Hepatocyte (in vitro differentiated cells): ENCODE measurements around the gene FXYD5. TPM values are rescaled to one million over a fixed set of nuclear protein-coding genes. Genes with fewer than 3 reads are reported as not detected.

Experiments used
- DNase-seq: peaks from one replicate; pipeline ENCODE4 v3.0.0-alpha.2; 2016; ENCODE audit warnings: low spot score
- H2AFZ ChIP-seq: fragments of 200-600 bp; sonication (generic); 2 replicates; pipeline ENCODE4 v1.6.0; 2016; ENCODE audit warnings: antibody characterized with exemption, mild to moderate bottlenecking
- H3K27ac ChIP-seq: fragments of 200-600 bp; sonication (generic); 2 replicates; pipeline ENCODE4 v1.5.1; 2016; ENCODE audit warnings: mild to moderate bottlenecking
- H3K27me3 ChIP-seq: fragments of 200-600 bp; sonication (generic); 2 replicates; pipeline ENCODE4 v1.6.1; 2016
- H3K36me3 ChIP-seq: fragments of 200-600 bp; sonication (generic); replicated peaks from 2 replicates; pipeline ENCODE4 v1.5.1; 2016; ENCODE audit warnings: low read depth; ENCODE audit not compliant: insufficient read depth
- H3K4me1 ChIP-seq: fragments of 200-600 bp; sonication (generic); 2 replicates; pipeline ENCODE4 v1.5.1; 2016; ENCODE audit warnings: mild to moderate bottlenecking, moderate library complexity; ENCODE audit not compliant: insufficient read depth
- H3K4me2 ChIP-seq: fragments of 200-600 bp; sonication (generic); 2 replicates; pipeline ENCODE4 v1.6.0; 2016
- H3K4me3 ChIP-seq: fragments of 200-600 bp; sonication (generic); 2 replicates; pipeline ENCODE4 v1.5.1; 2016; ENCODE audit warnings: mild to moderate bottlenecking
- H3K79me2 ChIP-seq: fragments of 200-600 bp; sonication (generic); 2 replicates; pipeline ENCODE4 v1.6.0; 2017; ENCODE audit warnings: mild to moderate bottlenecking
- H3K9me2 ChIP-seq: fragments of 200-600 bp; sonication (generic); replicated peaks from 2 replicates; pipeline ENCODE4 v1.6.0; 2017; ENCODE audit warnings: mild to moderate bottlenecking; ENCODE audit not compliant: insufficient read depth
- H3K9me3 ChIP-seq: fragments of 200-600 bp; sonication (generic); 2 replicates; pipeline ENCODE4 v1.5.1; 2016; ENCODE audit warnings: low read depth, mild to moderate bottlenecking
- H4K20me1 ChIP-seq: fragments of 200-600 bp; sonication (generic); 2 replicates; pipeline ENCODE4 v1.6.0; 2016; ENCODE audit warnings: mild to moderate bottlenecking; ENCODE audit not compliant: insufficient read depth, poor library complexity, severe bottlenecking
- EZH2 ChIP-seq: fragments of 200-600 bp; sonication (generic); IDR thresholded peaks from 2 replicates; pipeline ENCODE4 v1.6.1; 2016; ENCODE audit warnings: antibody characterized with exemption, mild to moderate bottlenecking, borderline replicate concordance
- EZH2phosphoT487 ChIP-seq: fragments of 200-600 bp; sonication (generic); IDR thresholded peaks from one replicate; pipeline ENCODE4 v1.6.1; 2018; ENCODE audit warnings: antibody characterized with exemption, mild to moderate bottlenecking, low read depth, moderate library complexity; ENCODE audit not compliant: unreplicated experiment, severe bottlenecking
- WGBS: methylation state at CpG from one replicate; pipeline ENCODE4 v1.1.6; 2016; ENCODE audit warnings: low lambda C conversion rate; ENCODE audit errors: missing lambda C conversion rate; 5-methylcytosine and 5-hydroxymethylcytosine counted together
- polyA plus RNA-seq: library from polyadenylated mRNA; unstranded; fragments of >200 nt; fragmentation: Nextera tagmentation; extraction: Ambion mirVana; gene quantifications from 2 replicates; pipeline ENCODE4 v1.2.1, GENCODE V29; 2016
- small RNA-seq: library from RNA; depleted of rRNA; stranded (forward); fragments of <200 nt; gene quantifications from one replicate; pipeline ENCODE3, GENCODE V24; 2014
- total RNA-seq: library from RNA; depleted of rRNA; stranded (reverse); fragments of >200 nt; gene quantifications from 2 replicates; pipeline ENCODE4 v1.2.3, GENCODE V29; 2014
- TF ChIP-seq, protein P1 (sequence below): fragments of 200-600 bp; sonication (generic); IDR thresholded peaks from 2 replicates; pipeline ENCODE4 v1.5.1; 2016; ENCODE audit warnings: antibody characterized with exemption, mild to moderate bottlenecking; ENCODE audit not compliant: poor library complexity

Gene FXYD5
- total and polyA plus RNA-seq, 2 experiments from 2014 or later, result 36.4 to 81.1 TPM

DNA sequence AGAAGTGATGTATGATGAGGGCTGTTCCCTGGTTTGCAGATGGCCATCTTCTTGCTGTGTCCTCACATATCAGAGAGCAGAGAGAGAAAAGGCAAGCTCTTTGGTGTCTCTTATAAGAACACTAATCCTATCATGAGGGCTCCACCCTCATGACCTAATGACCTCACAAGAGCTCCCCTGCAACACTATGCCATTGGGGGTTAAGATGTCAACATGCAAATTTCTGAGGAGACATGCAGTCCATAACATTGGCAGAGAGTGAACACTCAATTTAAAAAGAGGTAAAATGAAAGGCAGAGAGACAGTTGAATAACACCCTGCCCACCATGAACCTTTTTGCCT is 63.1 kb downstream of the FXYD5 start:
- Histone ChIP-seq H3K4me3 (no peak overlapping the region), H3K79me2 (no peaks in the 10 kb centered on the region), H3K27ac (no peak overlapping the region), H3K27me3 (no peaks in the 10 kb centered on the region), H4K20me1 (no peaks in the 10 kb centered on the region), H3K4me2 (no peak overlapping the region), H3K4me1 (peaks cover 12% of the 10 kb centered on the region), H3K9me3 (no peaks in the 10 kb centered on the region), H3K9me2 (no peaks in the 10 kb centered on the region), H2AFZ (no peak overlapping the region), H3K36me3 (no peaks in the 10 kb centered on the region)
- no peak for DNase-seq
- no peak for TF ChIP-seq EZH2phosphoT487
- TF ChIP-seq, protein P1, sequence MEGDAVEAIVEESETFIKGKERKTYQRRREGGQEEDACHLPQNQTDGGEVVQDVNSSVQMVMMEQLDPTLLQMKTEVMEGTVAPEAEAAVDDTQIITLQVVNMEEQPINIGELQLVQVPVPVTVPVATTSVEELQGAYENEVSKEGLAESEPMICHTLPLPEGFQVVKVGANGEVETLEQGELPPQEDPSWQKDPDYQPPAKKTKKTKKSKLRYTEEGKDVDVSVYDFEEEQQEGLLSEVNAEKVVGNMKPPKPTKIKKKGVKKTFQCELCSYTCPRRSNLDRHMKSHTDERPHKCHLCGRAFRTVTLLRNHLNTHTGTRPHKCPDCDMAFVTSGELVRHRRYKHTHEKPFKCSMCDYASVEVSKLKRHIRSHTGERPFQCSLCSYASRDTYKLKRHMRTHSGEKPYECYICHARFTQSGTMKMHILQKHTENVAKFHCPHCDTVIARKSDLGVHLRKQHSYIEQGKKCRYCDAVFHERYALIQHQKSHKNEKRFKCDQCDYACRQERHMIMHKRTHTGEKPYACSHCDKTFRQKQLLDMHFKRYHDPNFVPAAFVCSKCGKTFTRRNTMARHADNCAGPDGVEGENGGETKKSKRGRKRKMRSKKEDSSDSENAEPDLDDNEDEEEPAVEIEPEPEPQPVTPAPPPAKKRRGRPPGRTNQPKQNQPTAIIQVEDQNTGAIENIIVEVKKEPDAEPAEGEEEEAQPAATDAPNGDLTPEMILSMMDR, result no peak
- TF ChIP-seq EZH2, result no peak

DNA sequence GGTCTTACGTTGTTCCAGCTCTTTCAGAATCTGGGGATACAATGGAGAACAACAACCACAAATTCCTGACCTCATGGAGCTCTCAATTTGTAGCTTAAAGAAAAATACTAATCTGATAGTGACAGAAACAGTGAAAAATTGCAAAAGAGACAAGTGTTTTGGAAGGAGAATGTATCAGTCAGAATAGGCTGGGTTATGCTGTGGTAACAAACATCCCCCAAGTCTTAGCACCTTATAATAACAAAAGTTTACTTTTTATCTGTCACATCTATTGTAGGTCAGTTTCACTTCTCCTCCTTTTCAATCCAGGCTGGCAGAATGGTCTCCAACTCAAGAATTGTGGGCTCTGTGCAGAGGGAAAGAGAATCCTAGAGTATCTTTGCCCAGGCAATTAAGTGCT is 64.5 kb downstream of the FXYD5 start:
- H3K79me2 ChIP-seq, result no peaks in the 10 kb centered on the region
- no peaks in the 10 kb centered on the region for H3K27me3 ChIP-seq
- H4K20me1 ChIP-seq, result no peaks in the 10 kb centered on the region

More for the DNA sequence above, 64.5 kb downstream of the FXYD5 start:
- Histone ChIP-seq H2AFZ (no peak overlapping the region), H3K9me2 (no peaks in the 10 kb centered on the region), H3K27ac (no peak overlapping the region), H3K36me3 (no peaks in the 10 kb centered on the region), H3K9me3 (no peaks in the 10 kb centered on the region), H3K4me2 (no peak overlapping the region), H3K4me3 (no peak overlapping the region), H3K4me1 (peaks cover 9% of the 10 kb centered on the region)
- DNase-seq, result no peak
- WGBS, result 96% methylated on average over 1 of the region's 1 CpG
- TF ChIP-seq, protein P1, result no peak
- TF ChIP-seq EZH2phosphoT487 (no peak), EZH2 (no peak)

Small RNA genes within 50 kb of the gene (small RNA-seq; reads per million reads assigned to genes)
- gene AC020907.2, result not detected

Other genes starting within 250 kb of the FXYD5 start
- 3.0 and 3.2 TPM in 2 replicates for gene ZNF30, start 227.8 kb upstream of the FXYD5 start, total RNA-seq
- gene ZNF30, start 227.8 kb upstream of the FXYD5 start, polyA plus RNA-seq, result 1.1 and 1.2 TPM in 2 replicates
- 9.5 and 10.6 TPM in 2 replicates for gene ZNF792, start 190.5 kb upstream of the FXYD5 start, total RNA-seq
- gene ZNF792, start 190.5 kb upstream of the FXYD5 start, polyA plus RNA-seq, result 3.5 and 3.6 TPM in 2 replicates
- 34.8 and 35.4 TPM in 2 replicates for gene GRAMD1A, start 154.4 kb upstream of the FXYD5 start, total RNA-seq
- gene GRAMD1A, start 154.4 kb upstream of the FXYD5 start, polyA plus RNA-seq, result 80.2 and 92.4 TPM in 2 replicates
- gene SCN1B, start 124.3 kb upstream of the FXYD5 start, total RNA-seq, result 0.20 and 0.60 TPM in 2 replicates
- gene SCN1B, start 124.3 kb upstream of the FXYD5 start, polyA plus RNA-seq, result 2.5 and 3.1 TPM in 2 replicates
- gene HPN, start 113.0 kb upstream of the FXYD5 start, total RNA-seq, result 150 and 162 TPM in 2 replicates
- gene HPN, start 113.0 kb upstream of the FXYD5 start, polyA plus RNA-seq, result 206 and 241 TPM in 2 replicates
- 225 and 235 TPM in 2 replicates for gene FXYD3, start 38.9 kb upstream of the FXYD5 start, total RNA-seq
- gene FXYD3, start 38.9 kb upstream of the FXYD5 start, polyA plus RNA-seq, result 491 and 542 TPM in 2 replicates
- gene LGI4, start 19.7 kb upstream of the FXYD5 start, total RNA-seq, result 2.4 and 6.3 TPM in 2 replicates
- 5.2 and 8.8 TPM in 2 replicates for gene LGI4, start 19.7 kb upstream of the FXYD5 start, polyA plus RNA-seq
- 2.9 and 7.5 TPM in 2 replicates for gene FXYD1, start 15.9 kb upstream of the FXYD5 start, total RNA-seq
- 18.5 and 22.0 TPM in 2 replicates for gene FXYD1, start 15.9 kb upstream of the FXYD5 start, polyA plus RNA-seq
- 0.27 TPM in 1 of 2 replicates, not detected in the other for gene FXYD7, start 11.5 kb upstream of the FXYD5 start, total RNA-seq
- gene FXYD7, start 11.5 kb upstream of the FXYD5 start, polyA plus RNA-seq, result 0.22 and 0.46 TPM in 2 replicates
- 0.56 TPM in 1 of 2 replicates, not detected in the other for gene FAM187B, start 74.0 kb downstream of the FXYD5 start, total RNA-seq
- not detected in 2 replicates for gene FAM187B, start 74.0 kb downstream of the FXYD5 start, polyA plus RNA-seq
- 89.9 and 113 TPM in 2 replicates for gene LSR, start 94.3 kb downstream of the FXYD5 start, total RNA-seq
- 255 and 296 TPM in 2 replicates for gene LSR, start 94.3 kb downstream of the FXYD5 start, polyA plus RNA-seq
- gene USF2, start 114.2 kb downstream of the FXYD5 start, total RNA-seq, result 55.6 and 61.4 TPM in 2 replicates
- 30.2 and 35.0 TPM in 2 replicates for gene USF2, start 114.2 kb downstream of the FXYD5 start, polyA plus RNA-seq
- gene HAMP, start 127.8 kb downstream of the FXYD5 start, total RNA-seq, result 5.1 and 7.0 TPM in 2 replicates
- 49.3 and 55.8 TPM in 2 replicates for gene HAMP, start 127.8 kb downstream of the FXYD5 start, polyA plus RNA-seq
- gene MAG, start 137.4 kb downstream of the FXYD5 start, total RNA-seq, result 2.8 TPM in 1 of 2 replicates, not detected in the other
- 0.47 and 0.81 TPM in 2 replicates for gene MAG, start 137.4 kb downstream of the FXYD5 start, polyA plus RNA-seq
- gene CD22, start 174.5 kb downstream of the FXYD5 start, total RNA-seq, result 1.6 and 3.5 TPM in 2 replicates
- 1.9 TPM in 1 of 2 replicates, not detected in the other for gene CD22, start 174.5 kb downstream of the FXYD5 start, polyA plus RNA-seq
- not detected in 2 replicates for gene FFAR1, start 193.2 kb downstream of the FXYD5 start, total RNA-seq
- gene FFAR1, start 193.2 kb downstream of the FXYD5 start, polyA plus RNA-seq, result not detected in 2 replicates
- 0.80 and 1.6 TPM in 2 replicates for gene FFAR3, start 203.7 kb downstream of the FXYD5 start, total RNA-seq
- gene FFAR3, start 203.7 kb downstream of the FXYD5 start, polyA plus RNA-seq, result 2.4 TPM in 1 of 2 replicates, not detected in the other
- not detected in 2 replicates for gene GPR42, start 216.3 kb downstream of the FXYD5 start, total RNA-seq
- gene GPR42, start 216.3 kb downstream of the FXYD5 start, polyA plus RNA-seq, result 0.17 TPM in 1 of 2 replicates, not detected in the other